ENCODE data around the gene IGFBP5.

Gene IGFBP5

GRCh38 chr2:216716109-216716508, 20.8 kb upstream of the IGFBP5 start:
- Histone ChIP-seq H3K27ac (ENCODE audit: insufficient read depth, low read depth, low read length, poor library complexity, severe bottlenecking) (no peak overlapping the region), H3K9me3 (ENCODE audit: control insufficient read depth, low read length) (no peaks in the 10 kb centered on the region), H3K4me3 (ENCODE audit: insufficient read depth, low read depth, low read length) (no peak overlapping the region), H3K27me3 (ENCODE audit: control insufficient read depth, insufficient read depth, low read length, poor library complexity, severe bottlenecking) (no peaks in the 10 kb centered on the region), H3K36me3 (ENCODE audit: control insufficient read depth, insufficient read depth, low read length) (no peaks in the 10 kb centered on the region), H3K4me1 (ENCODE audit: control insufficient read depth, insufficient read depth, low read length) (no peaks in the 10 kb centered on the region)
- WGBS, 2 experiments = 90 to 96% methylated on average over 4 of the region's 4 CpGs

DNA sequence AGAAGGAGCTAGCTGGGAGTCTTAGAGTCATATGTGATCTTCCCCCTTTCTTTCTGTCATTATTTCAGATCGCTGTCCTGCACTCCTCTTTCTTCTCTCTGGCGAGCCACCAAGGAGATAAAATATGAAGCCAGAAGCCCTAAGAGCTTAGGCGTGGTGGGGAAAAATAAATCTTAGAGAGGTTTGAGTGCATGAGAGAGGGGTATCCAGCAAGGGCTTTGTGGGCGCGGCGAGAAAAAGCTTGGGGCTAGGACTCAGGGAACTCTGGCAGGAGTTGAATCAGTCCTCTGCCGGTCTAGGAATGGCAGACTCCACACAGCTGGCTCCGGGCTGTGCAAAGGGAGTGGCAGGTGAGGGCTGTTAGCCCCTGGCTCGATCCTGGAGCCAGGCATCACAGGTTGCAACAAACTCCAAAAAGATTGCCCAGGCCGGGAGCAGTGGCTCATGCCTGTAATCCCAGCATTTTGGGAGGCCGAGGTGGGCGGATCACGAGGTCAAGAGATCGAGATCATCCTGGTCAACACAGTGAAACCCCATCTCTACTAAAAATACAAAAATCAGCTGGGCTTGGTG, 20.1 kb upstream of the IGFBP5 start:
- Histone ChIP-seq H3K4me3 (ENCODE audit: insufficient read depth, low read depth, low read length) (no peak overlapping the region), H3K27ac (ENCODE audit: insufficient read depth, low read depth, low read length, poor library complexity, severe bottlenecking) (no peak overlapping the region), H3K9me3 (ENCODE audit: control insufficient read depth, low read length) (no peaks in the 10 kb centered on the region), H3K4me1 (ENCODE audit: control insufficient read depth, insufficient read depth, low read length) (no peaks in the 10 kb centered on the region), H3K36me3 (ENCODE audit: control insufficient read depth, insufficient read depth, low read length) (no peaks in the 10 kb centered on the region), H3K27me3 (ENCODE audit: control insufficient read depth, insufficient read depth, low read length, poor library complexity, severe bottlenecking) (no peaks in the 10 kb centered on the region)
- 88 to 94% methylated on average over 13 to 14 of the region's 14 CpGs for WGBS, 2 experiments

GRCh38 chr2:216714376-216714775, 19.0 kb upstream of the IGFBP5 start:
- Histone ChIP-seq H3K27me3 (ENCODE audit: control insufficient read depth, insufficient read depth, low read length, poor library complexity, severe bottlenecking) (no peaks in the 10 kb centered on the region), H3K4me3 (ENCODE audit: insufficient read depth, low read depth, low read length) (no peak overlapping the region), H3K4me1 (ENCODE audit: control insufficient read depth, insufficient read depth, low read length) (no peaks in the 10 kb centered on the region), H3K27ac (ENCODE audit: insufficient read depth, low read depth, low read length, poor library complexity, severe bottlenecking) (no peak overlapping the region), H3K9me3 (ENCODE audit: control insufficient read depth, low read length) (no peaks in the 10 kb centered on the region), H3K36me3 (ENCODE audit: control insufficient read depth, insufficient read depth, low read length) (no peaks in the 10 kb centered on the region)
- WGBS, 2 experiments = 79 to 88% methylated on average over 3 of the region's 3 CpGs

- no peaks in the 10 kb centered on the region for H3K36me3 ChIP-seq (ENCODE audit: control insufficient read depth, insufficient read depth, low read length)
- H3K27ac ChIP-seq (ENCODE audit: insufficient read depth, low read depth, low read length, poor library complexity, severe bottlenecking) = no peak overlapping the region
- WGBS, 2 experiments = 93 to 94% methylated on average over 8 of the region's 8 CpGs
- H3K27me3 ChIP-seq (ENCODE audit: control insufficient read depth, insufficient read depth, low read length, poor library complexity, severe bottlenecking) = no peaks in the 10 kb centered on the region
- H3K4me1 ChIP-seq (ENCODE audit: control insufficient read depth, insufficient read depth, low read length) = no peaks in the 10 kb centered on the region
- H3K4me3 ChIP-seq (ENCODE audit: insufficient read depth, low read depth, low read length) = no peak overlapping the region
- no peaks in the 10 kb centered on the region for H3K9me3 ChIP-seq (ENCODE audit: control insufficient read depth, low read length)
Observed at GRCh38 chr2:216713691-216714336, 18.5 kb upstream of the IGFBP5 start.

DNA sequence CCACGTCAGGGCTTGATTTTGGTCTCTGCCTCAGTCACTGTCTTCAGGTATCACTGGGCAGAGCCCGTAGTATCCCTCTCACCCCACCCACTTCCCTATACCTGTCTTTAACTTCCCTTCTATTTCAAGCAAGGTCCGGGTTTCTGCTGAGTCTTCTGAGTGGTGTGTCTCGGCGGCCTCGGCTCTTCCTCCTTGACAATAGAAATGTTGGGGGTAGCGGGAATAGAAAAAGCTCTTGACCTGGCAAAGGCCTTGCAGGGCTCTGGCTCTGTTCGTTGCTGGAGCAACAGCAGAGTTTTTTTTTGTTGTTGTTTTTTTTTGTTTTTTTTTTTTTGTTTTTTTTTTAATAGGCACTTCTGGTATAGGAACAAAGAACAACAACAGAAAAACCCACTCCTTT, 16.0 kb upstream of the IGFBP5 start:
- WGBS, 2 experiments = 88 to 89% methylated on average over 6 to 8 of the region's 8 CpGs
- Histone ChIP-seq H3K27me3 (ENCODE audit: control insufficient read depth, insufficient read depth, low read length, poor library complexity, severe bottlenecking) (no peaks in the 10 kb centered on the region), H3K27ac (ENCODE audit: insufficient read depth, low read depth, low read length, poor library complexity, severe bottlenecking) (no peak overlapping the region), H3K9me3 (ENCODE audit: control insufficient read depth, low read length) (no peaks in the 10 kb centered on the region), H3K36me3 (ENCODE audit: control insufficient read depth, insufficient read depth, low read length) (no peaks in the 10 kb centered on the region), H3K4me3 (ENCODE audit: insufficient read depth, low read depth, low read length) (no peak overlapping the region), H3K4me1 (ENCODE audit: control insufficient read depth, insufficient read depth, low read length) (no peaks in the 10 kb centered on the region)

GRCh38 chr2:216710551-216711301, 15.4 kb upstream of the IGFBP5 start:
- Histone ChIP-seq H3K36me3 (ENCODE audit: control insufficient read depth, insufficient read depth, low read length) (no peaks in the 10 kb centered on the region), H3K27me3 (ENCODE audit: control insufficient read depth, insufficient read depth, low read length, poor library complexity, severe bottlenecking) (no peaks in the 10 kb centered on the region), H3K4me1 (ENCODE audit: control insufficient read depth, insufficient read depth, low read length) (no peaks in the 10 kb centered on the region), H3K4me3 (ENCODE audit: insufficient read depth, low read depth, low read length) (no peak overlapping the region), H3K27ac (ENCODE audit: insufficient read depth, low read depth, low read length, poor library complexity, severe bottlenecking) (no peak overlapping the region), H3K9me3 (ENCODE audit: control insufficient read depth, low read length) (no peaks in the 10 kb centered on the region)
- WGBS, 2 experiments = 93 to 94% methylated on average over 9 of the region's 11 CpGs

DNA sequence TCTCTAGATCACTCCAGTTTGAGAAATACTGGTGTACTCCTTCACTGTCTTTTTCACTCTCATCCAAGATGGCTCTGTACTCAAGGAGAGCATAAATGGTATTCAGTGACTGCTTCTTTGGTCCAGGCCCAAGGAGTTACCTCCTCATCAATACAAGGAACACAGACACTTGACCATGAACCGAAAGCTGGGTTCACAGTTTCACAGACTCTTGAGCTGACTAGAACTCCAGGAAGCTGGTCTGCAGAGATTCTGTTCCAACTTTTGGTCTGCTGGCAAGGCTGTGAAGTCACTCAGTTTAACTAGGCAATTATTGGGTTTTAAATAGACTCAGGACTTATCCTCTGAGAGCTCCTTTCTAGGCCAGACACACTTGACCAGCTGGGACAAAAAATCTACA, 7.4 kb upstream of the IGFBP5 start:
- 95 to 98% methylated on average over 1 of the region's 1 CpG for WGBS, 2 experiments

GRCh38 chr2:216701544-216701943, 6.2 kb upstream of the IGFBP5 start:
- no peaks in the 10 kb centered on the region for H3K36me3 ChIP-seq (ENCODE audit: control insufficient read depth, insufficient read depth, low read length)
- 90 to 97% methylated on average over 6 to 7 of the region's 7 CpGs for WGBS, 2 experiments
- H3K4me1 ChIP-seq (ENCODE audit: control insufficient read depth, insufficient read depth, low read length) = peaks cover 8% of the 10 kb centered on the region
- no peaks in the 10 kb centered on the region for H3K9me3 ChIP-seq (ENCODE audit: control insufficient read depth, low read length)
- no peak overlapping the region for H3K4me3 ChIP-seq (ENCODE audit: insufficient read depth, low read depth, low read length)
- no peaks in the 10 kb centered on the region for H3K27me3 ChIP-seq (ENCODE audit: control insufficient read depth, insufficient read depth, low read length, poor library complexity, severe bottlenecking)
- no peak overlapping the region for H3K27ac ChIP-seq (ENCODE audit: insufficient read depth, low read depth, low read length, poor library complexity, severe bottlenecking)

More for the DNA sequence above, 7.4 kb upstream of the IGFBP5 start:
- Histone ChIP-seq H3K4me3 (ENCODE audit: insufficient read depth, low read depth, low read length) (no peak overlapping the region), H3K9me3 (ENCODE audit: control insufficient read depth, low read length) (no peaks in the 10 kb centered on the region), H3K36me3 (ENCODE audit: control insufficient read depth, insufficient read depth, low read length) (no peaks in the 10 kb centered on the region), H3K4me1 (ENCODE audit: control insufficient read depth, insufficient read depth, low read length) (peaks cover 6% of the 10 kb centered on the region), H3K27me3 (ENCODE audit: control insufficient read depth, insufficient read depth, low read length, poor library complexity, severe bottlenecking) (no peaks in the 10 kb centered on the region), H3K27ac (ENCODE audit: insufficient read depth, low read depth, low read length, poor library complexity, severe bottlenecking) (no peak overlapping the region)

- Histone ChIP-seq H3K4me3 (ENCODE audit: insufficient read depth, low read depth, low read length) (no peak overlapping the region), H3K4me1 (ENCODE audit: control insufficient read depth, insufficient read depth, low read length) (peaks cover 16% of the 10 kb centered on the region), H3K9me3 (ENCODE audit: control insufficient read depth, low read length) (no peaks in the 10 kb centered on the region), H3K27ac (ENCODE audit: insufficient read depth, low read depth, low read length, poor library complexity, severe bottlenecking) (no peak overlapping the region), H3K27me3 (ENCODE audit: control insufficient read depth, insufficient read depth, low read length, poor library complexity, severe bottlenecking) (no peaks in the 10 kb centered on the region), H3K36me3 (ENCODE audit: control insufficient read depth, insufficient read depth, low read length) (no peaks in the 10 kb centered on the region)
- WGBS, 2 experiments = 83 to 88% methylated on average over 5 of the region's 5 CpGs
Observed at GRCh38 chr2:216700781-216701180, 5.4 kb upstream of the IGFBP5 start.

GRCh38 chr2:216700088-216700567, 4.8 kb upstream of the IGFBP5 start:
- peaks cover 20% of the 10 kb centered on the region for H3K4me1 ChIP-seq (ENCODE audit: control insufficient read depth, insufficient read depth, low read length)
- no peaks in the 10 kb centered on the region for H3K36me3 ChIP-seq (ENCODE audit: control insufficient read depth, insufficient read depth, low read length)
- no peak overlapping the region for H3K27ac ChIP-seq (ENCODE audit: insufficient read depth, low read depth, low read length, poor library complexity, severe bottlenecking)
- H3K4me3 ChIP-seq (ENCODE audit: insufficient read depth, low read depth, low read length) = no peak overlapping the region
- 95% methylated on average over 7 of the region's 7 CpGs for WGBS, 2 experiments
- no peaks in the 10 kb centered on the region for H3K27me3 ChIP-seq (ENCODE audit: control insufficient read depth, insufficient read depth, low read length, poor library complexity, severe bottlenecking)
- no peaks in the 10 kb centered on the region for H3K9me3 ChIP-seq (ENCODE audit: control insufficient read depth, low read length)
